K562 (cell line): ENCODE measurements around the gene RNU6-9. TPM values are rescaled to one million over a fixed set of nuclear protein-coding genes. Genes with fewer than 3 reads are reported as not detected.

Source experiments
- ARHGAP35 ChIP-seq: fragments of 450-650 bp; IDR thresholded peaks from 2 replicates; pipeline ENCODE4 v1.6.1; 2018; ENCODE audit not compliant: partially characterized antibody
- BHLHE40 ChIP-seq: IDR thresholded peaks from 2 replicates; pipeline ENCODE4 v1.6.1; 2011; ENCODE audit warnings: low read length, improper control_type of control experiment
- CHD4 ChIP-seq: fragments of 200-600 bp; sonication (generic); IDR thresholded peaks from 3 replicates; pipeline ENCODE4 v1.6.1; 2012; ENCODE audit warnings: low read depth, mild to moderate bottlenecking, mixed read lengths, low read length, inconsistent platforms; ENCODE audit not compliant: insufficient read depth, insufficient replicate concordance, poor library complexity, severe bottlenecking
- EP300 ChIP-seq: IDR thresholded peaks from 2 replicates; pipeline ENCODE4 v1.6.1; 2012; ENCODE audit warnings: low read length, improper control_type of control experiment
- ESRRA ChIP-seq: fragments of 450-650 bp; IDR thresholded peaks from 2 replicates; pipeline ENCODE4 v1.6.1; 2014; ENCODE audit warnings: low read depth, mild to moderate bottlenecking, moderate library complexity, borderline replicate concordance
- EZH2 ChIP-seq: IDR thresholded peaks from 2 replicates; pipeline ENCODE4 v1.6.1; 2012; ENCODE audit warnings: low read depth, mild to moderate bottlenecking, inconsistent platforms, low read length, borderline replicate concordance
- KDM4B ChIP-seq, 2 experiments: fragments of 450-650 bp in 1 of 2; sonication (generic) in 1 of 2; IDR thresholded peaks; 2 replicates each; pipeline ENCODE4 v1.6.1; 2016 to 2017; ENCODE audit warnings: borderline replicate concordance in 2 of 2, antibody characterized with exemption in 1 of 2, low read depth in 1 of 2, mild to moderate bottlenecking in 1 of 2
- KHSRP ChIP-seq: fragments of 450-650 bp; IDR thresholded peaks from 2 replicates; pipeline ENCODE4 v1.6.1; 2017
- MIER1 ChIP-seq: fragments of 450-650 bp; IDR thresholded peaks from 2 replicates; pipeline ENCODE4 v1.6.1; 2016; ENCODE audit warnings: antibody characterized with exemption, mild to moderate bottlenecking, low read depth
- NR2F6 ChIP-seq: fragments of 450-650 bp; formaldehyde crosslinking; IDR thresholded peaks from 2 replicates; pipeline ENCODE4 v1.4.0; 2020; ENCODE audit warnings: mild to moderate bottlenecking
- POLR2G ChIP-seq: fragments of 200-400 bp; formaldehyde crosslinking; IDR thresholded peaks from 2 replicates; pipeline ENCODE4 v1.6.1; 2017; ENCODE audit warnings: low read depth, mild to moderate bottlenecking, antibody characterized with exemption, low read length, moderate library complexity
- PRPF4 ChIP-seq: fragments of 200-400 bp; formaldehyde crosslinking; IDR thresholded peaks from one replicate; pipeline ENCODE4 v1.6.1; 2017; ENCODE audit warnings: low read length, low read depth, mild to moderate bottlenecking; ENCODE audit not compliant: insufficient read depth, poor library complexity, severe bottlenecking
- SIN3A ChIP-seq, 2 experiments: fragments of 150-350 bp in 1 of 2; IDR thresholded peaks; 2 replicates each; pipeline ENCODE4 v1.6.1; 2011 to 2016; ENCODE audit warnings: borderline replicate concordance in 2 of 2, low read depth in 2 of 2, low read length in 2 of 2, mild to moderate bottlenecking in 2 of 2, moderate library complexity in 2 of 2; ENCODE audit not compliant: control insufficient read depth in 1 of 2
- SIRT6 ChIP-seq: IDR thresholded peaks from one replicate; pipeline ENCODE4 v1.6.1; 2012; ENCODE audit warnings: low read depth, mild to moderate bottlenecking, control low read depth, inconsistent platforms, low read length, moderate library complexity
- SMARCA4 ChIP-seq: fragments of 450-650 bp; IDR thresholded peaks from 2 replicates; pipeline ENCODE4 v1.6.1; 2016
- STAT6 ChIP-seq: sonication (generic); formaldehyde crosslinking; IDR thresholded peaks from 2 replicates; pipeline ENCODE4 v1.8.1; 2023; ENCODE audit warnings: mild to moderate bottlenecking, missing genetic modification reagents
- ZC3H4 ChIP-seq: sonication (generic); formaldehyde crosslinking; IDR thresholded peaks from 2 replicates; pipeline ENCODE4 v1.9.0; 2021; ENCODE audit warnings: missing genetic modification reagents, borderline replicate concordance
- ZFP30 ChIP-seq: fragments of 250-450 bp; sonication (Bioruptor Pico); IDR thresholded peaks from 2 replicates; pipeline ENCODE4 v1.8.0; 2022; ENCODE audit warnings: moderate library complexity, mild to moderate bottlenecking, inconsistent platforms, borderline replicate concordance
- ZKSCAN1 ChIP-seq: fragments of 150-350 bp; IDR thresholded peaks from 2 replicates; pipeline ENCODE4 v1.6.1; 2016; ENCODE audit warnings: low read depth, low read length
- ZNF133 ChIP-seq: fragments of 250-450 bp; sonication (Bioruptor Pico); IDR thresholded peaks from 2 replicates; pipeline ENCODE4 v1.4.0; 2020; ENCODE audit warnings: mild to moderate bottlenecking
- ZNF263 ChIP-seq: sonication (generic); formaldehyde crosslinking; IDR thresholded peaks from 2 replicates; pipeline ENCODE4 v1.8.0; 2022; ENCODE audit warnings: mild to moderate bottlenecking, missing genetic modification reagents, borderline replicate concordance
- ZNF561 ChIP-seq: fragments of 450-650 bp; formaldehyde crosslinking; conservative IDR thresholded peaks from 2 replicates; pipeline ENCODE4 v1.4.0; 2020; ENCODE audit warnings: mild to moderate bottlenecking, moderate library complexity
- polyA plus RNA-seq, 8 experiments: library from polyadenylated mRNA; depleted of rRNA in 4 of 8; stranded (reverse) in 5 of 8; unstranded in 3 of 8; fragments of >200 nt; fragmentation: Nextera tagmentation in 2 of 8; fragmentation: Illumina TruSeq in 1 of 8; extraction: Ambion mirVana in 2 of 8; extraction: Trizol in 1 of 8; gene quantifications; 2 replicates each; pipeline versions ENCODE4 v1.2.1 to v1.2.3, GENCODE V29; 2011 to 2014; ENCODE audit warnings: inconsistent platforms in 1 of 8, missing spikeins in 1 of 8
- total RNA-seq, 7 experiments: library from RNA; depleted of rRNA in 6 of 7; stranded (reverse); fragments of >200 nt in 6 of 7; fragmentation: Illumina TruSeq in 2 of 7; extraction: Trizol in 2 of 7; gene quantifications; 2 replicates each; pipeline versions ENCODE4 v1.2.1 to v1.2.3, GENCODE V29; 2011 to 2021; ENCODE audit warnings: low replicate concordance in 1 of 7
- TF ChIP-seq, protein P1 (sequence below): fragments of 450-650 bp; IDR thresholded peaks from 2 replicates; pipeline ENCODE4 v1.6.1; 2017; ENCODE audit warnings: mild to moderate bottlenecking, moderate library complexity

The RNU6-9 gene
- total and polyA plus RNA-seq, 9 of the 15 experiments (the other 6 are each of a cell fraction or from before 2014, with no cell fraction given), result not detected

- TF ChIP-seq STAT6 (CRISPR knock-in tag), result no peak
- TF ChIP-seq ZKSCAN1, result no peak
- TF ChIP-seq PRPF4, result peak; percentile 39
- no peak for TF ChIP-seq EP300
- 0 out of 2 replicates have a peak, but pooled peaks have one; percentile 1 for TF ChIP-seq BHLHE40
- no peak; the same call in 1 of the 2 replicates for TF ChIP-seq SMARCA4
- no peak for TF ChIP-seq EZH2
- 0 out of 4 replicates have a peak, but pooled peaks of 1 of the 2 experiments have one; percentile 23 for TF ChIP-seq KDM4B (IDR thresholded peaks at IDR 0.05; ENCODE audit: borderline replicate concordance in 2 of 2, low read depth in 1 of 2)
- peak; percentile 62; the same call in 1 of the 2 replicates for TF ChIP-seq ESRRA
- TF ChIP-seq MIER1, result no peak
- TF ChIP-seq NR2F6, result no peak
- TF ChIP-seq, protein P1, sequence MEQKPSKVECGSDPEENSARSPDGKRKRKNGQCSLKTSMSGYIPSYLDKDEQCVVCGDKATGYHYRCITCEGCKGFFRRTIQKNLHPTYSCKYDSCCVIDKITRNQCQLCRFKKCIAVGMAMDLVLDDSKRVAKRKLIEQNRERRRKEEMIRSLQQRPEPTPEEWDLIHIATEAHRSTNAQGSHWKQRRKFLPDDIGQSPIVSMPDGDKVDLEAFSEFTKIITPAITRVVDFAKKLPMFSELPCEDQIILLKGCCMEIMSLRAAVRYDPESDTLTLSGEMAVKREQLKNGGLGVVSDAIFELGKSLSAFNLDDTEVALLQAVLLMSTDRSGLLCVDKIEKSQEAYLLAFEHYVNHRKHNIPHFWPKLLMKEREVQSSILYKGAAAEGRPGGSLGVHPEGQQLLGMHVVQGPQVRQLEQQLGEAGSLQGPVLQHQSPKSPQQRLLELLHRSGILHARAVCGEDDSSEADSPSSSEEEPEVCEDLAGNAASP, result no peak
- TF ChIP-seq SIRT6, result no peak
- peak; percentile 77 for TF ChIP-seq POLR2G
- TF ChIP-seq ZNF133 (CRISPR knock-in tag), result no peak
- peak; percentile 25 to 50; a peak in 2 of 4 replicates for TF ChIP-seq SIN3A (IDR thresholded peaks at IDR 0.05; ENCODE audit: borderline replicate concordance in 2 of 2, control insufficient read depth in 1 of 2, low read depth in 2 of 2, low read length in 2 of 2)
- no peak for TF ChIP-seq KHSRP
- TF ChIP-seq ZFP30 (CRISPR knock-in tag), result no peak
- TF ChIP-seq CHD4, result no peak
- no peak for TF ChIP-seq ZC3H4 (CRISPR knock-in tag)
- 0 out of 2 replicates have a peak, but pooled peaks have one; percentile 45 for TF ChIP-seq ZNF263 (CRISPR knock-in tag)
- TF ChIP-seq ZNF561 (CRISPR knock-in tag), result no peak
- no peak for TF ChIP-seq ARHGAP35
These were observed 30.5 kb upstream of the RNU6-9 start (continued) for GRCh38 chr19:862581-863314.
